Right atrium auricular region (tissue), 2 donors: ENCODE results near the gene HBE1. TPM values are rescaled to one million over a fixed set of nuclear protein-coding genes. Genes with fewer than 3 reads are reported as not detected.

Experiments used
- DNase-seq: peaks from one replicate; pipeline ENCODE4 v3.0.0-alpha.2; 2019; ENCODE audit warnings: low spot score
- H3K27ac ChIP-seq, 2 donors: fragments of 200-600 bp; sonication (generic); 1 replicate in 1 of 2; 2 replicates in 1 of 2; pipeline ENCODE4 v1.5.1; 2016 to 2019
- H3K27me3 ChIP-seq, 2 donors: fragments of 200-600 bp; sonication (generic); one replicate each; pipeline versions ENCODE4 v1.5.1 to v1.6.0; 2017 to 2019
- H3K36me3 ChIP-seq: fragments of 200-600 bp; sonication (generic); one replicate; pipeline ENCODE4 v1.5.1; 2016
- H3K4me1 ChIP-seq, 2 donors: fragments of 200-600 bp; sonication (generic); one replicate each; pipeline versions ENCODE4 v1.5.1 to v1.6.0; 2017 to 2019
- H3K4me3 ChIP-seq, 2 donors: fragments of 200-600 bp; sonication (generic); 1 replicate in 1 of 2; 2 replicates in 1 of 2; pipeline ENCODE4 v1.5.1; 2017 to 2019; ENCODE audit warnings: mild to moderate bottlenecking in 1 of 2, moderate library complexity in 1 of 2
- H3K9me3 ChIP-seq, 2 donors: fragments of 200-600 bp; sonication (generic); one replicate each; pipeline ENCODE4 v1.5.1; 2019
- total RNA-seq, 2 donors: library from RNA; depleted of rRNA; stranded (reverse); fragments of >200 nt; gene quantifications; one replicate each; pipeline ENCODE4 v1.1.0, GENCODE V29; 2016
- TF ChIP-seq, protein P1 (sequence below), 2 donors: fragments of 200-600 bp; sonication (generic); IDR thresholded peaks; one replicate each; pipeline ENCODE4 v1.5.1; 2019; ENCODE audit warnings: antibody characterized with exemption in 2 of 2

The HBE1 gene
- total RNA-seq, 2 donors from 2014 or later, result not detected

DNA sequence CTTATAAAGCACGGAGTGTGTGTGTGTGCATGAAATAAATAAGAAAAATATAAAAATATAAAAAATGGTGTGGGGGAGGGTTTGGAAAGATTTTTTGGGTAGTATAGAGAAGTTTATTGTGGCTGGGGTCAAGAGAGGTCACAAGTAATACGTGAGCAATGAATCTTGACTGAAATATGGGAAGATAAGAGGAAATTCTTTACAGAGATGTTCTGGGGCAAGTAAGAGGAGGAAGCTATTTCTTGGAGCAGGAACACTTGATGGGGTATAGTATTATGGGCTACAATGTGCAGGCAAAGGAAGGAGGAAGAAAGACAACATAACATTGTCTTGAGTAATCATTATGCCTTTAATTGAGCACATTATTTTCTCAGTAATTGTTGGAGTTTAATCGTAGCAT, 37.6 kb downstream of the HBE1 start:
- H3K27me3 ChIP-seq, result no peaks in the 10 kb centered on the region
- H3K9me3 ChIP-seq, result no peaks in the 10 kb centered on the region
- no peaks in the 10 kb centered on the region for H3K36me3 ChIP-seq
- no peaks in the 10 kb centered on the region for H3K4me1 ChIP-seq
- TF ChIP-seq, protein P1, sequence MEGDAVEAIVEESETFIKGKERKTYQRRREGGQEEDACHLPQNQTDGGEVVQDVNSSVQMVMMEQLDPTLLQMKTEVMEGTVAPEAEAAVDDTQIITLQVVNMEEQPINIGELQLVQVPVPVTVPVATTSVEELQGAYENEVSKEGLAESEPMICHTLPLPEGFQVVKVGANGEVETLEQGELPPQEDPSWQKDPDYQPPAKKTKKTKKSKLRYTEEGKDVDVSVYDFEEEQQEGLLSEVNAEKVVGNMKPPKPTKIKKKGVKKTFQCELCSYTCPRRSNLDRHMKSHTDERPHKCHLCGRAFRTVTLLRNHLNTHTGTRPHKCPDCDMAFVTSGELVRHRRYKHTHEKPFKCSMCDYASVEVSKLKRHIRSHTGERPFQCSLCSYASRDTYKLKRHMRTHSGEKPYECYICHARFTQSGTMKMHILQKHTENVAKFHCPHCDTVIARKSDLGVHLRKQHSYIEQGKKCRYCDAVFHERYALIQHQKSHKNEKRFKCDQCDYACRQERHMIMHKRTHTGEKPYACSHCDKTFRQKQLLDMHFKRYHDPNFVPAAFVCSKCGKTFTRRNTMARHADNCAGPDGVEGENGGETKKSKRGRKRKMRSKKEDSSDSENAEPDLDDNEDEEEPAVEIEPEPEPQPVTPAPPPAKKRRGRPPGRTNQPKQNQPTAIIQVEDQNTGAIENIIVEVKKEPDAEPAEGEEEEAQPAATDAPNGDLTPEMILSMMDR (IDR thresholded peaks at IDR 0.05), result no peak
- H3K4me3 ChIP-seq, result no peak overlapping the region
- H3K27ac ChIP-seq, result no peak overlapping the region
- no peak for DNase-seq

DNA sequence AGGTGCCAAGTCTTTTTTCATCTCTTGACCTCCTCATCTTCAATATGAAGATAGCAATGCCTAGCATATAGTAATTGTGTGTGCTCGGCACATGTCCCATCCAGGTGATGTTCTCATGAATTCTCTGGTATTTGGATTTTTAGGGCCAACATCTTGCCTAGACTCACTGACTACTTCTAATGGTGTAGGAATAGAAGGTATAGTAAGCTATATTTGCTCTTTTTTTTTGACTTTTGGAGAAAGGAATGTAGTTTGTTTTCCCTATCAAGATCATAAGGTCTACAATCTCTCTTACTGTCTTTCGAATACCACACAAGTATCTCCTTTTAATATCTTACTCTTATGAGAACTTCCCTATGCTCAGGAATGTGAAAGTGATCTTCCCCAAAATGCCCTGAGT, 38.6 kb downstream of the HBE1 start:
- TF ChIP-seq, protein P1 (IDR thresholded peaks at IDR 0.05), result no peak

DNA sequence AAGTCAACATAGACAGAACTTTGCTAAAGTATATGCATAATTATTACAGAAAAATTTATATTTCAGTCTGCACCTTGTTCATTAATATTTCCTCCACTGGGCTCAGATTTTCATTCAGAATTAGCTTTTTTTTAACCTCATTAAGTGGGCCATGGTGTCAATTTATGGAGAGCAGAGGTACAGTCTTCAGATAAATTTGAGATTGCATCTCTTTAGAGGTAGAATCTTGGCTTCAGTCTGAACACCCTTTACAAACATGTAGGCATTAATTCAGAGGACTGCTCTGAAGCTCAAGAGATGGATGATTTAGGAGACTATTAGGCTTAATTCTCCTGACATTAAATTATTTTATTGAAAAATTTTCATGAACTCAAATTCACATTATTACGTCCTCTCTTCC, 39.5 kb downstream of the HBE1 start:
- Histone ChIP-seq H3K9me3 (no peaks in the 10 kb centered on the region), H3K36me3 (no peaks in the 10 kb centered on the region), H3K4me1 (no peaks in the 10 kb centered on the region), H3K27me3 (no peaks in the 10 kb centered on the region), H3K4me3 (no peak overlapping the region), H3K27ac (no peak overlapping the region)
- TF ChIP-seq, protein P1 (IDR thresholded peaks at IDR 0.05), result no peak
- no peak for DNase-seq

More for the DNA sequence above, 38.6 kb downstream of the HBE1 start:
- Histone ChIP-seq H3K36me3 (no peaks in the 10 kb centered on the region), H3K27ac (no peak overlapping the region), H3K9me3 (no peaks in the 10 kb centered on the region), H3K4me1 (no peaks in the 10 kb centered on the region), H3K27me3 (no peaks in the 10 kb centered on the region), H3K4me3 (no peak overlapping the region)
- DNase-seq, result no peak

DNA sequence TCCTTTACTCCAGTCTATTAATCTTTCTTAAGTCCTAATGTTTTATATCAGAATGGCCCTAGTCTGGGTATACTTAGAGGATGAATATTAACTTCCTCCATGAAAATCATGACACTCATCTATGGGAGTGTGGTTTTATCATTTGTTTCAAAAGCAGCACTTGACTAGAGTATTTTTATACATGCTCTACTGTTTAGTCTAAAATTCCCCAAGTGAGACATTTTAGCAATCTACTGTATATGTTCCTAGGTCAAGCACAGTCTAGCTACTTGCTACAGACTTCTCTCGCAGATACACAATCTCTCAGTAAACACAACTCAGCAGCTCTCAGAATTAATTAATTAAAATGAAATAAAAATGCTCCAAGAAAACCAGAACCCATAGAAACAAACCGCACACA, 39.9 kb downstream of the HBE1 start:
- H3K27me3 ChIP-seq, result no peaks in the 10 kb centered on the region
- TF ChIP-seq, protein P1 (IDR thresholded peaks at IDR 0.05), result no peak
- no peak overlapping the region for H3K4me3 ChIP-seq
- no peak overlapping the region for H3K27ac ChIP-seq
- H3K4me1 ChIP-seq, result no peaks in the 10 kb centered on the region
- no peak for DNase-seq
- H3K36me3 ChIP-seq, result no peaks in the 10 kb centered on the region
- H3K9me3 ChIP-seq, result no peaks in the 10 kb centered on the region

DNA sequence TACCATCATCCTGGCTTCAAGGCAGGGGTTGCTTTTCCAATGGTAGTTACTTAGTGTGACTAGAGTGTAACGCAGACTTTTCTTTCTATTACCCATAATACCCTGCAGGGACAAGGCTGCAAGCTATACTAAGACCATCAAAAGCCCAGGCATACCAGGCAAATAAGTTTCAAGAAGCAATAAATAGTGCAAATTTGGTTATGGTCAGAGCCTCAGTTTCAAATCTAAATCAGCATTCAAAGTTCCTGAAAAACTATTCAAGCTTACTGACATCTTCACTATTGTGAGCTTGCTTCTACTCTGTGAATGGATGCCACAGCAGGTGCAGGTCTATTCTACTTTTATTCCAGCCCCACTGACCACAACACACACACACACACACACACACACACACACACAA, 40.4 kb downstream of the HBE1 start:
- Histone ChIP-seq H3K4me3 (no peak overlapping the region), H3K9me3 (no peaks in the 10 kb centered on the region), H3K4me1 (no peaks in the 10 kb centered on the region), H3K27ac (no peak overlapping the region), H3K36me3 (no peaks in the 10 kb centered on the region), H3K27me3 (no peaks in the 10 kb centered on the region)
- DNase-seq, result no peak
- TF ChIP-seq, protein P1 (IDR thresholded peaks at IDR 0.05), result no peak

DNA sequence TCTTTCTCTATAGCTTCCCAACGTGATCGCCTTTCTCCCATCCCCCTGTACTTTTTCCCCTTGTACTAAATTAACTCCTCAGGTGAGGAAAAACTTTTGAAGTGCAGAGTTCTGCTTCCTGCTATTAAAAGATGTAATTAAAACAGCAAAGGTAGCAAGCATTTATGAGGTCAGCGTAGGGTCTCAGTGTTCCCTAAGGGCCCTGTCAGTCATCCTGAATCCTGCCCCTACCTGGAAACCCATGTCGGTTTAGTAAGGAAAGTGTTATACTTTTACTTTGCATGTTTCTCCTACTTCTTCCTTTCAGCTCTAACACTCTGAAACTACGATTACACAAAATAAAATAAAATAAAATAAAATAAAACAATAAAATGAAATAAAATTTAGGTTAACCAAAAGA, 41.6 kb downstream of the HBE1 start:
- no peak for DNase-seq
- H3K9me3 ChIP-seq, result no peaks in the 10 kb centered on the region
- H3K4me1 ChIP-seq, result no peaks in the 10 kb centered on the region
- H3K27ac ChIP-seq, result no peak overlapping the region
- no peaks in the 10 kb centered on the region for H3K36me3 ChIP-seq
- no peak overlapping the region for H3K4me3 ChIP-seq
- TF ChIP-seq, protein P1 (IDR thresholded peaks at IDR 0.05), result no peak
- no peaks in the 10 kb centered on the region for H3K27me3 ChIP-seq
